SK-N-SH (cell line): ENCODE results near the gene B3GALT4.

ENCODE experiments used
- CHD2 ChIP-seq: fragments of 150-350 bp; IDR thresholded peaks from 2 replicates; pipeline ENCODE4 v1.6.1; 2018; ENCODE audit warnings: low read length; ENCODE audit not compliant: partially characterized antibody
- CTCF ChIP-seq: fragments of 200-600 bp; sonication (generic); IDR thresholded peaks from 2 replicates; pipeline ENCODE4 v1.6.1; 2017; ENCODE audit warnings: antibody characterized with exemption, mild to moderate bottlenecking, moderate library complexity
- EP300 ChIP-seq, 2 experiments: IDR thresholded peaks; 2 replicates each; pipeline versions ENCODE4 v1.4.0 to v1.6.1; 2012; ENCODE audit warnings: borderline replicate concordance in 1 of 2, low read depth in 1 of 2, low read length in 1 of 2
- FOXM1 ChIP-seq: IDR thresholded peaks from 2 replicates; pipeline ENCODE4 v1.4.0; 2012; ENCODE audit warnings: low read depth, mild to moderate bottlenecking
- GABPA ChIP-seq: IDR thresholded peaks from 2 replicates; pipeline ENCODE4 v1.4.0; 2012; ENCODE audit warnings: low read depth, mild to moderate bottlenecking
- MAX ChIP-seq: IDR thresholded peaks from 2 replicates; pipeline ENCODE4 v1.4.0; 2012; ENCODE audit warnings: low read depth
- MXI1 ChIP-seq: IDR thresholded peaks from 2 replicates; pipeline ENCODE4 v1.6.1; 2012; ENCODE audit warnings: mild to moderate bottlenecking, low read depth, low read length, improper control_type of control experiment
- NRF1 ChIP-seq: IDR thresholded peaks from 2 replicates; pipeline ENCODE4 v1.6.1; 2012; ENCODE audit warnings: low read depth, mild to moderate bottlenecking, low read length
- PBX3 ChIP-seq: IDR thresholded peaks from 2 replicates; pipeline ENCODE4; 2012
- POLR2AphosphoS5 ChIP-seq: IDR thresholded peaks from 2 replicates; pipeline ENCODE4 v1.6.1; 2012; ENCODE audit warnings: low read depth, low read length
- RCOR1 ChIP-seq: fragments of 150-350 bp; IDR thresholded peaks from 2 replicates; pipeline ENCODE4 v1.6.1; 2017; ENCODE audit warnings: antibody characterized with exemption, low read length
- RFX5 ChIP-seq: IDR thresholded peaks from 2 replicates; pipeline ENCODE4 v1.6.1; 2012; ENCODE audit warnings: mild to moderate bottlenecking, improper control_type of control experiment, low read length
- SMC3 ChIP-seq: IDR thresholded peaks from 2 replicates; pipeline ENCODE4 v1.6.1; 2012; ENCODE audit warnings: low read depth, low read length, improper control_type of control experiment
- USF2 ChIP-seq: fragments of 150-350 bp; IDR thresholded peaks from 2 replicates; pipeline ENCODE4 v1.6.1; 2017; ENCODE audit warnings: antibody characterized with exemption, low read length, low read depth, borderline replicate concordance

GRCh38 chr6:33314943-33315792, 38.2 kb downstream of the B3GALT4 start:
- TF ChIP-seq GABPA (no peak), MXI1 (no peak), SMC3 (no peak), CTCF (no peak), EP300 (IDR thresholded peaks at IDR 0.05; ENCODE audit: borderline replicate concordance in 1 of 2, low read depth in 1 of 2, low read length in 1 of 2) (no peak), NRF1 (no peak), PBX3 (no peak), FOXM1 (no peak), USF2 (no peak), POLR2AphosphoS5 (no peak), RCOR1 (no peak), RFX5 (no peak), MAX (no peak), CHD2 (no peak)
